Type B pancreatic cell (in vitro differentiated cells): ENCODE data around the gene FAM89A. TPM values are rescaled to one million over a fixed set of nuclear protein-coding genes. Genes with fewer than 3 reads are reported as not detected.
"Not testable (repeated sequence)": the region's sequence is repeated elsewhere in the genome, so short reads cannot be mapped to it uniquely, and the experiment has no call there.

ENCODE experiments used
- DNase-seq: peaks from one replicate; pipeline ENCODE4 v3.0.0; 2021; ENCODE audit warnings: mixed read lengths; ENCODE audit not compliant: unreplicated experiment; ENCODE audit errors: extremely low spot score
- H3K27ac Mint-ChIP-seq: 2 replicates; pipeline ENCODE4 v1.8.0; 2021; ENCODE audit warnings: mild to moderate bottlenecking, mixed read lengths
- H3K27me3 Mint-ChIP-seq: 2 replicates; pipeline ENCODE4 v1.8.0; 2021; ENCODE audit warnings: mixed read lengths
- H3K36me3 Mint-ChIP-seq: 2 replicates; pipeline ENCODE4 v1.8.0; 2021; ENCODE audit warnings: mixed read lengths
- H3K4me1 Mint-ChIP-seq: one replicate; pipeline ENCODE4 v1.8.0; 2021; ENCODE audit warnings: mixed read lengths; ENCODE audit not compliant: unreplicated experiment
- H3K4me3 Mint-ChIP-seq: 2 replicates; pipeline ENCODE4 v1.8.0; 2021; ENCODE audit warnings: mild to moderate bottlenecking, mixed read lengths
- H3K9me3 Mint-ChIP-seq: 2 replicates; pipeline ENCODE4 v1.8.0; 2021; ENCODE audit warnings: mixed read lengths
- CTCF ChIP-seq: fragments of 200-600 bp; sonication (generic); conservative IDR thresholded peaks from 2 replicates; pipeline ENCODE4 v1.5.0; 2021; ENCODE audit warnings: antibody characterized with exemption, mild to moderate bottlenecking
- total RNA-seq: library from RNA; stranded (reverse); gene quantifications from 2 replicates; pipeline ENCODE4 v1.2.1, GENCODE V29; 2021; ENCODE audit warnings: low replicate concordance

FAM89A gene
- total RNA-seq, 1 donor from 2014 or later = 11.9 TPM

- no peak overlapping the region for H3K27ac Mint-ChIP-seq
- no peak overlapping the region for H3K4me3 Mint-ChIP-seq
- no peak for TF ChIP-seq CTCF
- peaks cover 24% of the 10 kb centered on the region for H3K36me3 Mint-ChIP-seq
- DNase-seq = no peak
- H3K9me3 Mint-ChIP-seq = no peaks in the 10 kb centered on the region
- H3K27me3 Mint-ChIP-seq = no peaks in the 10 kb centered on the region
- peaks cover 15% of the 10 kb centered on the region for H3K4me1 Mint-ChIP-seq
These were observed 11.4 kb downstream of the FAM89A start for GRCh38 chr1:231028682-231029081.

- H3K27ac Mint-ChIP-seq = no peak overlapping the region
- DNase-seq = no peak
- no peak for TF ChIP-seq CTCF
- H3K36me3 Mint-ChIP-seq = peaks cover 26% of the 10 kb centered on the region
- H3K9me3 Mint-ChIP-seq = no peaks in the 10 kb centered on the region
- no peaks in the 10 kb centered on the region for H3K27me3 Mint-ChIP-seq
- peaks cover 15% of the 10 kb centered on the region for H3K4me1 Mint-ChIP-seq
- no peak overlapping the region for H3K4me3 Mint-ChIP-seq
These were observed 12.1 kb downstream of the FAM89A start for GRCh38 chr1:231027971-231028370.

GRCh38 chr1:231027136-231027925, 12.7 kb downstream of the FAM89A start:
- no peaks in the 10 kb centered on the region for H3K27me3 Mint-ChIP-seq

GRCh38 chr1:231026576-231026975, 13.5 kb downstream of the FAM89A start:
- no peak overlapping the region for H3K27ac Mint-ChIP-seq
- H3K9me3 Mint-ChIP-seq = no peaks in the 10 kb centered on the region
- H3K27me3 Mint-ChIP-seq = no peaks in the 10 kb centered on the region
- H3K4me3 Mint-ChIP-seq = no peak overlapping the region
- H3K36me3 Mint-ChIP-seq = peaks cover 28% of the 10 kb centered on the region
- peaks cover 15% of the 10 kb centered on the region for H3K4me1 Mint-ChIP-seq
- no peak for DNase-seq
- no peak for TF ChIP-seq CTCF

More at GRCh38 chr1:231027136-231027925, 12.7 kb downstream of the FAM89A start:
- no peak for DNase-seq
- H3K36me3 Mint-ChIP-seq = peaks cover 28% of the 10 kb centered on the region
- peaks cover 15% of the 10 kb centered on the region for H3K4me1 Mint-ChIP-seq
- no peak overlapping the region for H3K4me3 Mint-ChIP-seq
- no peak for TF ChIP-seq CTCF
- no peaks in the 10 kb centered on the region for H3K9me3 Mint-ChIP-seq
- no peak overlapping the region for H3K27ac Mint-ChIP-seq

- TF ChIP-seq CTCF = no peak
- H3K4me1 Mint-ChIP-seq = peaks cover 15% of the 10 kb centered on the region
- no peak overlapping the region for H3K4me3 Mint-ChIP-seq
- no peaks in the 10 kb centered on the region for H3K9me3 Mint-ChIP-seq
- no peak for DNase-seq
- no peak overlapping the region for H3K27ac Mint-ChIP-seq
- H3K36me3 Mint-ChIP-seq = peaks cover 26% of the 10 kb centered on the region
- no peaks in the 10 kb centered on the region for H3K27me3 Mint-ChIP-seq
These were observed 16.9 kb downstream of the FAM89A start for GRCh38 chr1:231023150-231023549.

- not testable (repeated sequence) for H3K9me3 Mint-ChIP-seq, H3K27me3 Mint-ChIP-seq, H3K27ac Mint-ChIP-seq, DNase-seq, H3K4me3 Mint-ChIP-seq
- H3K36me3 Mint-ChIP-seq = peaks cover 25% of the 10 kb centered on the region
- peaks cover 11% of the 10 kb centered on the region for H3K4me1 Mint-ChIP-seq
These were observed 17.5 kb downstream of the FAM89A start for GRCh38 chr1:231022543-231022942.
